HG03135 (cell line): ENCODE measurements around the gene FCHSD1.
"Not testable (repeated sequence)": the region's sequence is repeated elsewhere in the genome, so short reads cannot be mapped to it uniquely, and the experiment has no call there.

Experiments used
- ATAC-seq: cut with Tn5 transposase; IDR thresholded peaks from one replicate; pipeline ENCODE4 v1.9.1; 2021; ENCODE audit warnings: mild to moderate bottlenecking, moderate library complexity; ENCODE audit not compliant: unreplicated experiment

The FCHSD1 gene

DNA sequence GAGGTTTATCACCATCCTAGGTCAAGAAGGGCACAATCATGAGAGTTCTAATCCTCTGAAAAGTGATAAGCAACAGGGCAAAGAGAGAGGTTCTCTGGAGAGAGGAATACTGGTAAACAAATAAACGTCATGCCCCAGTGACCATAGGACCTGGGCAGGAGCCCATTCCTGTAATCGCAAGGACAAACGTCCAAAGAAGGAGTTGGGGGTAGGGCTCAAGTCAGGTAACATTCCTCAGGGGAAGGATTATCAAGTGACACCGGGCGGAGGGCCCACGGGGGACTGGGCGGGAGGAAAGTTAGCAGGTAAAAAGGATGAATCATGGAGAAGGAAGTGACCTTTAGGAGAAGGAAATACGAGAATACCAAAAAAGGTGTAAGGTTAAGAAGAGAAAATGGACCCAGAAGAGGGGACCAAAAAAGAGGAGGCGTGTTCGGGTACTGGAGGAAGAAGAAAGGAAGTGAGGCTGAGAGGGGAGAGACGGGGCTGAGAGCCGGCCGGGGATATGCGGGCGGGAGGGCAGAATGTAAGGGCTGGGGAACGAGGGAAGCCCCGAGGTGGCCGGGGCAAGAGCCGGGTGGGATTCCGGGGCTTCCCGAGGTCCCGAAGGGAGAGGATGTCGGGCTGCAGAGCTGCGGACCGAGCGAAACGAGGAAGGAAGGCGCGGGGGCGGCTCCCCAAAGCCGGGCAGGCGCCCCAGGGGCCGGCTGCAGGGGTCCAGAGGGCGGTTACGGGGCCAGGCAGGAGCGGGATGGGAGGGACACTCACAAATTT lies 33.0 kb downstream of the FCHSD1 start:
- ATAC-seq = peak; percentile 39

DNA sequence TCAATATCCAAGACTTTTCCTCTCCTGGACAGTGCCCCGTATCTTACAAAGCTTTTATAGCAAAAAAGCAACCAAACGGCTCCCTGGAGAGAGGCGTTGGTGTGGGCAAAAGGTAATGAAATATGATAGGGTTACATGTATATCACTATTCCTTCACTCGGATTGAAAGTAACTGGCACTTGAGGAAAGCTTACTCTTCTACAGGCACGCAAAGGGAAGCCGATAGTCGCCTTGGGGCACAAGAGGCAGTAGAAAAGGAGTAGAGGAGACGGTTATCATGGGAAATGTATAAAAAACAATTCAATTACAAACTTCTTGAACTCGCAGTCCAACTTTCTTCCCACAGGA lies 33.6 kb downstream of the FCHSD1 start:
- ATAC-seq = no peak

DNA sequence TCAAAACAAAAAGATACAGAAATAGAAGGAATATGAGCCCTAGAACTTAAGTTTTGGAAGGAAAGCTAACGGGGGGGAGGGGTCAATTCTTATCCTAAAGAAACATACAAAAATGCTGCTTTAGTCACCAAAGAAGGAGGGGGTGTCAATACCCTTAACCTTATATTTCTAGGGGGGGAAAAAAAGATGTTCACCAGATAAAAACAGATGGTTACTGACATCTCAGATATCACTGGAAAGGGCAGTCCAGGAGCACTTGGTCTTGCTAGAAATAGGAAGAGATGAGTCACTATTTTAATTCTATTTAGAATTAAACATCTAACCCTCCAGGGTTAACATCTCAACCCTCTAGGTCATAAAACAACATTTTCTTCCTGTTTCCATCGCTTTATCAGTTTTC lies 34.1 kb downstream of the FCHSD1 start:
- no peak for ATAC-seq

DNA sequence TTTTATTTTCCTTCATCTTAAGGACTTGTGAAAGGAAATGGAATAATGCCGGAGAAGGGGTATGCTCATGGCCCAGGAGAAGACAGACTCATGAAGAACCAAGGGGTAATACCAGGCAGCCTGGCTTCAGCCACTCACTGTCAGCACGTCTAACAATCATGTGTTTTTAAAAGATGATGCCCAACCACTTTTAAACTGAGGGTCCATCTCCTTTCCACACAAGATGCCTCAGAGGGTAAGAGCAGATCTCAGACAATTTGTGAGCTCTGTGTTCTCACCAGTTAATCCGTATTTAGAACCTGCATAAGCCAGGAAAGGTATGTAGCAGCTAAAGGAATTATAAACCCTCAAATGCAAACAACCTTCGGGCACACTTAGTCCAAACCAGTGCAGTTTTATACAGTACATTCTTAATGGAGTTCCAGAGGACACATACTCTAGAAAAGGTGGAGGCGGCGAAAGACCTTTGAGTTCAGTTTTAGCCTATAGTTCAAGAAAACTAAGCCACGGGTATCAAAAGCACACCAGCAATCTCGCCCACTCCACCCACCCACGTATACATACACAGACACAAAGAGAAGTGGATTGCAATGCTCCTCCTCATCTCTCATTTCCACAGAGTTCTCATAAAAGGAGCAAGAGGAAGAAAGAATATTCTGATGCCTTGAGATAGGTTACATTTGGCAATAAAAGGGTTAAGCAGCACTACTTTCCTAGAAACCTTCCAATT lies 35.1 kb downstream of the FCHSD1 start:
- ATAC-seq = no peak

DNA sequence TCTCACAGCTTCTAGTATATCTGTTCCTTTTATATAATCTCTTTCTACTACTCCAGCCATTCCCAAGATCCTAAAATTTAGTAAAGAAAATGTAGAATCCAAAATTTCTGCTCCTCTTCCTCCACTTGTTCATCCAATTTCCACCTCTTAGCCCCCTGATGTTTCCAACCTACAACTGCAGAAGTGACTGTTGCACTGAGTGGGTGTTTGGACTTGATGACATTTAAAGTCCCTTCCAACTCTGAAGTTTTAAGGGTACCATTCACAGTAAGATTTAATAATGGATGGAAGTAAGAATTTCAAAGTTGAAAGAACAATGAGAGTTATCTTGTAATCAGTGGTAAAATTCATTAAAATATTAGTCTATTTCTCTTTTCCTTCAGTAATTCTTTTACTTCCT lies 37.9 kb downstream of the FCHSD1 start:
- ATAC-seq = no peak

DNA sequence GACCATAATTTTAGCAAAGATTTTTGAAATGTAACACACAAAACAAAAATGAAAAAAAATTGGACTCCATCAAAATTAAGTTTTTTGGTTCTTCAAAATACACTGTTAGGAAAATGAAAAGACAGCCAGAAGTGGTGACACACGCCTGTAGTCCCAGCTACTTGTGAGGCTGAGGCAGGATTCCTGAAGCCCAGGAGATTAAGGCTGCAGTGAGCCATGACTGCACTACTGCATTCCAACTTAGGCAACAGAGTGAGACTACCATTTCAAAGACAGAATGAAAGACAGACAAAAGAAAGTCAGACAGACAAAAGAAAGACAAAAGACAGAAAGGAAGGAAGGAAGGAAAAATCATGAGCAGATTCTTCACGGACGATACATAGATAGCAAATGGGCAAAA lies 39.9 kb downstream of the FCHSD1 start:
- no peak for ATAC-seq

DNA sequence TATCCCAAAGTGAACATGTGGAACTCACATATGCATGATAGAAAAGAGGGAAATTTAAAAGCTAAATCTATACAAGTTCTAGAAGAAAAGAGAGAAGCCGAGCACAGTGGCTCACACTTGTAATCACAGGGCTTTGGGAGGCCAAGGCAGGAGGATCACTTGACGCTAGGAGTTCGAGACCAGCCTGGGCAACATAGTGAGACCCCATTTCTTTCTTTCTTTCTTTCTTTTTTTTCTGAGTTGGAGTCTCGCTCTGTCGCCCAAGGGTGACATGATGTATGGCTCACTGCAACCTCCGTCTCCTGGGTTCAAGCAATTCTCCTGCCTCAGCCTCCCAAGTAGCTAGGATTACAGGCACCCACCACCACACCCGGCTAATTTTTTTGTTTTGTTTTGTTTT lies 41.3 kb downstream of the FCHSD1 start:
- ATAC-seq = not testable (repeated sequence)

DNA sequence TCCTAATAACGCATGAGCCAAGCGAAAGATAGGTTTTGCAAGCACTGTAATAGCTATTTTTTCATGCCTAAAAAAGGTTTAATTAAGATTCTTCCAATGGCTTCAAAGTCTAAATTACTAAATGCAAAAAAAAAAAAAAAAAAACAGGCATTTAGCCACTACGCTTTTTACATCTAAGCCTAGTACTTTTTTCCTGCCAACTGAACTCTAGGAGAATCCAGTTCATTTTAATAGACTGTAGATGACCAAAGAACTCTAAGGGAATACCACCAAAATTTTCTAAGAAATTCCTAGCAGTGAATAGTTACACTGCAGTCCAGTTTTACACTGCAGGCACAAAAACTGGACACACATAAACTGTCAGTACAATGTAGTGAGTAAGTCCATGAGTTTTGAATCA lies 42.2 kb downstream of the FCHSD1 start:
- ATAC-seq = no peak

DNA sequence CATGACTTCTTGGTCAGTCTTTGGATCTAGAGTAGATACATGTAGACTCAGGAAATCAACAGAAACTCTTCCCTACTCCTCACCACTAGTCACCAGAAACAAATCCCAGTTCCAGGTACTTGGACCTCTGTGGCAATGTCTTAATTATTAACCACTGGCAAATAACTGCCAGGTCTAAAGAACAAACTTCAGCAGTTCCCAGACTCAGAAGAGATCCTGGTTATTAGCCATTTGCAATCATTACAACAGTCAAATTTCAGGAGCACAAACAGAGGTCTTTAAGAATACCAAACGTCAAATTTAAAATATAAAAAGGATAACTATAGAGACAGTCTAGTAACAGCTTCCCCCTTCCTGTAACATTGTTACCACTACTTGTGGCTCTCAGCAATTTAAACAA lies 42.7 kb downstream of the FCHSD1 start:
- ATAC-seq = no peak

DNA sequence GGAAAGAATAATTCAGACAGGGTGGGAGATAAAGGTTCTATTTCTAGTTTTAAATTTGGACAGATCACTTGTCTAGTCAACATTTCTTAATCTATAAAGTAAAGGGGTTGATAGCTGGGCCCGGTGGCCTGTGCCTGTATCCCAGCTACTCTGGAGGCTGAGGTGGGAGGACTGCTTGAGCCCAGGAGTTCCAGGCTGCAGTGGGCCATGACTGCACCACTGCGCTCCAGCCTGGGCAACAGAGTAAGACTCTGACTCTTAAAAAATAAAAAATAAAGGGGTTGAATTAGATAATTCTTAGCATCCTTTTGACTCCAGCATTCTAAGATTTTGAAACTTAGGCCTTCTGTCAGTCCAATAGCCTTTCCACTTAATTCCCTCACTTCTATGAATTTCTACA lies 43.2 kb downstream of the FCHSD1 start:
- ATAC-seq = no peak

DNA sequence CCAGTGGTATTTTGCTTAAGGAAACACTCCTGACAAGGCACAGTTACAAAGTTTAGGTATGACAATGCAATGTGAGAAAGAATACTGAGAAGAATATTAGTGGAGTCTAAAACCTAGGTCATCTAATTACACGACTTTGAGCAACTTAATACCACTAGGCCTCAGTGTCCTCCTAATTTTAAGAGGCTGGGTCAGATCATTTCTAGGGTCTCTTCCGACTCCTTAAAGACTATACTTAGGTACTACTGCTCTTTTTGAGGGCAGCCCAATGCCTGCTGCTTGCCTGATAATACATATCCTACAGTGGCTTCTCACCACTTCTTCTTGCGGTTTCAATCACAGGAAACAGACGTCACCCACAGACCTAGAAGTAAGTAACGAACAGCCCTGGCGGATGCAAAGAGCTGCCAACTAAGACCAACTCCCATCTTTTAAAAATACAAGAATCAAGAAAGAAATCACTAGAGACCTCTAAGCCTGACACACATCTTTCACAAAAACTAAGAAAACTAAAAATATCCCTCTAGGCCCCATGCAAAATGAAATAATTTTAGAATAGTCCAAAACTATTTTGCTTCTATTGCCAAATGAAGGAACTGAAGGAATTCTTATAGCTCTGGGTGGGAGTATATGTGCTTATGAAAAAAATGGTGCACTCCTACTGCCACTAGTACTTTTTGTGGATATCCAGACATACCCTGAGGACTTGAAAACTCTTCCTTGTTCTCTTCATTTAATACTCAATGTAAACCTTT lies 45.5 kb downstream of the FCHSD1 start:
- ATAC-seq = peak; percentile 98

DNA sequence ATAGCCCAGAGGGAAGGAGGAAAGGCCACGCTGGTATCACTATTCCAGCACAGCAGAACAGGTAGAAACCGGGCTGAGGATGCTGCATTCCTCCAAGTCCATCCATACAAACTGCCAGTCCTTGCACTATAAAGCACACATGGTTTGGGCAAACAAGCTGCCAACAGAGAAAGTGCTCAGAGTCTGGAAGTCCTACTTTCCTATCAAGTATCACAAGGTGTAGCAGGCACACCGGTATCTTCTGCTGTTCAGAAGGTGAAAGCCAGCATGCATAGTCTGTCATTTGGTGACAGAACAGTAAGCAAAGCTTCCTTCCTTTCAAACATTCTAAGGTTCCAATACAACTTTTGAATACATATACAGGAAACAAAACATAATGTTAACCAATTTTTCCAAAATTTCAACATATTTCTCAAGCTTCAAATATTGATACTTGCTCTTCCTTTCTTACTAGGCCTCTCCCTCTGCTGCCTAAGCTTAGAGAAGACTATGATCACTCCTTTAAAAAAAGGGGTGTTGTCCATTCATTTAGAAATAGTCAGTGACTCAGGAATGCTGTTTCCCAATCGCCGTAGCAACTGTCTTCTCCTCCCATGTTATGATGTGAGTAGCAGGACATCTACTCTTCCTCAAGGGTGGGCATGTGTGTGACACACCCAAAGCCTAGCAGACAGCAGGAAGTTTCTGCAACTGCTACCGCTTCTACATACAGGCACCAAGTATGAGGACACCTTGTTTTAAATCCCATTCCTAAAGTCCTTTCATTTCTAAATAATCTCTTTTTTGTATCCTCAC lies 47.1 kb downstream of the FCHSD1 start:
- no peak for ATAC-seq

DNA sequence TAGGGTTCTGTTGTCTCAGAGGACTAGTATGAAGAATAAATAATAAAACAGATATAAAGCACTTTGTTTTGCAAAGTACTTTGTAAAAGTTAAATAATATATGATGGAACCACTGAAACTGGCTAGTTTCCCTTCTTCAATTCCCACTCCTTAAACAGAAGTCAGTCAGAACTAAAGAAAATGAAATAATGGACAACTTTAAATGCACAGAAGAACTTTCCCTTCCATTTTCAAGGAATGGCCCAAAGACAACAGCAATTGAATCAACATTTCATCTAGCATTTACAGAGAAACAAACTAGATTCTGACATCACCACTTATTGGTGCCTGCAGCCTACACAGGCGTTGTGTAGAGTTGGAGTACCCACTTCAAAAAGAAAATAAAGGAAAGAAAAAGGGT lies 48.6 kb downstream of the FCHSD1 start:
- ATAC-seq = no peak

DNA sequence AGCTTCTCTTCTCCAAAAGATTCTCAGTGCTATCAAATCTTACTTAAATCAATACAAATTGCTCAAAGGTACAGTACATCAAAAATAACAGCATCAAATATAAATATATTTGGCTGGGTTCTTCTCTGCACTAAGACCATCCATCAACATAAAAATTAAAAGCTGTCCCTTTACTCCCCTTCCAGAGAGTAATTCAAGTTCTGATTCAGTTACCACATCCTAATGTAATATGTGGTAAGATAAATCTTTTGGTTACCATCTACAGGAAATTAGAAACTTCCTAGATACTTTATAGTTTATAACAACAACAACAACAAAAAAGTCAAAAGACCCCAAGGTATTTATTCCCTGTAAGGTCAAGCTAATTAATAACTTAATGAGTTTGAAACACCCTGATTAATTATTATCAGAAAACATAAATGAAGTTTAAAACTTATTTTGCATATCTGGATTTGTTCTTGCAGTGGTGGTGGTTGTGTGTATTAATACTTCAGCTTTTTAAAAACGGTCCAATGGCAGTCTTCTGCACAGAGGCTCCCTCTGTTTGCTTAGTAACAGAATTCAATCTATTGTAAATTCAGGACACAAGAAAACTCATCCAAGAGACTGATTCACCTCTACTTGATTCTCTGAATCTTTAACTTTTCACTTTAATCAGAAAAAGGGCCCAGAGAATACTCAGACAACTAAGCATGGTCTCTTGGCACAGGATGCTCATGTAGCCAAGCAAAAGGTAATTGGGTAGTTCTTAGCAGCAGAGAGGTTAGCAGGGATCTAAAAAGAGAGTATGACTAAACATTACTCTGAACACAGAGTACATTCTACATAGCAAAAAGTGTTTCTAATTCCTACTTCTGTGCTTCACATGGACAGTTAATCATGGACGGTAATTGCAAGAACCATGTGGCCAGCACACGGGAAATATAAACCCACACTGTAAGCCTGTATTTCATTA lies 52.5 kb downstream of the FCHSD1 start:
- no peak for ATAC-seq

DNA sequence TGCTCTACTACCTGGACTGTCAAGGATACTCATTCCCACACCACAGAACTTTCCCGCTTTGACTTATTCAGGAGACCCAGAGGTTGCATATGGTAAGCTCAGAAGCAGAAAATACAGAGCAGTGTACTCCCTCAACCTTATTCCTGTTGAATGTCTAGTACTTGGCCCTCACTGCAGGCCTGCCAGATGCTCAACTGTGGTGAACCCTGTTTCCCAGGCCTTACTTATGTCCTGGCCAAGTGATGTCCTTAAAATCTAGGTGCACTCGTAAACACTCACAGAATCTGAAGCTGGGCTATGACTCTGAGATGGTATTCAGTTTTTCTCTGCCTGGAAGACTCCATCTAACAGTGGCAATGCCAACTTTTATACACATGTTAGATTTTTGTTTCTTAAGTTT lies 53.4 kb downstream of the FCHSD1 start:
- ATAC-seq = no peak

DNA sequence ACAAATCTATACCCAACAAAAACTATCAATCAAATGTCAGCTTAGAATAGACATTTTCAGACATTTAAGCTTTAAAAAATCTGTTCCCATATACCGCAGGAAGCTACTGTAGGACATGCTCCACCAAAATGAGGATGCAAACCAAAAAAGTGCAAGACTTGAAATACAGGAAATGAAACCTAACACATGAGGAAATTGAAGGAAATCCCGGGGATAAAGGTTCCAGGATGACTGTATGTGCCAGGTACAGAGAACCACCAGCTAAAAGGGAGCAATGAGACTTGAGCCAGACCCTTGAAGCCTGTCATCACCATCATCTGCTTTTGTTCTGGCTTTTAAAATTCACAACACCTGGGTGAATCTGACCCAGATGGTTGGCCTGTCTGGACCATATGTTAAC lies 53.8 kb downstream of the FCHSD1 start:
- no peak for ATAC-seq

DNA sequence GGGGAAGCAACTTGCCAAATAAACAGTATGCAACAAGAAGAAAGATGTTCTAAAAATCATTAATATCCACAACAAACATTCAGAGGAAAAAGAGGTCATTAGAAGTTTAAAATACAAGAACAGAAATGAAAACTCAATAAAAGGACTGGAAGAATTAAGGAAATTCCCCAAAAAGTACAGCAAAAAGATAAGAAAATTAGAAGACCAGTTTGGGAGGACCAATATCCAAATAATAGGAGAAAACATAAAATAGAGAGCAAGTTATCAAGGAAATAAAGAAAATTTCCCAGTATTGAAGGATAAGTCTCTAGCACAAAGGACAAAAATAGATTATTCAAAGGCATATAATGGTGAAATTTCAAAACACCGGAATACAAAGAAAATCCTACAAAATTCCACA lies 54.4 kb downstream of the FCHSD1 start:
- no peak for ATAC-seq

DNA sequence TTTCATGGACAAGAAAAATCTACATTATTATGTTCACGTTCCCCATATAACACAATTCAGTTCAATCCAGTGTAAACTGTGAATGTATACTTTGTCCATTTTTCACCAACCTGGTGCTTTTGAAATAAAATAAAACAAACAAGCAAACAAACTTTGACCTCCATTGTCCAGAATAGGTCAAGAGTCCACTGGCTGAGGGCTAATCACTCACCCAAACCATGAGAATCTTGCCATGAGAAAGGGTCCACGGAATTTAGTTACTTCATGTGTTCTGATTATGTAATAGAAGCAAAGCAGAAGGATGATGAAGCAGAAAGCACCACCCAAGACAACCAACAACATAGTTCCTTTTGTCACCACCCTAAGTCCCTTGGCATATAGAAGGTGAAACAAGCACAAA lies 61.1 kb downstream of the FCHSD1 start:
- no peak for ATAC-seq
